ENCODE measurements around the gene OR10V1. TPM values are rescaled to one million over a fixed set of nuclear protein-coding genes. Genes with fewer than 3 reads are reported as not detected.

Gene OR10V1
- total and polyA plus RNA-seq, 2 experiments from 2014 or later, result not detected

GRCh38 chr11:59761993-59762392, 48.3 kb upstream of the OR10V1 start:
- Histone ChIP-seq H3K4me3 (no peak overlapping the region), H4K20me1 (replicated peaks; ENCODE audit: insufficient read depth) (peaks cover 37% of the 10 kb centered on the region), H3K27me3 (ENCODE audit: insufficient read depth) (no peaks in the 10 kb centered on the region), H3K4me2 (no peak overlapping the region), H3K79me2 (replicated peaks; ENCODE audit: insufficient read depth) (peaks cover 99% of the 10 kb centered on the region), H3K9me2 (ENCODE audit: insufficient read depth) (no peaks in the 10 kb centered on the region), H3F3A (replicated peaks; ENCODE audit: low read depth) (no peaks in the 10 kb centered on the region), H3K4me1 (ENCODE audit: insufficient read depth) (peaks cover 7% of the 10 kb centered on the region), H3K27ac (ENCODE audit: low read depth) (no peak overlapping the region), H3K36me3 (ENCODE audit: insufficient read depth) (no peaks in the 10 kb centered on the region), H2AFZ (no peak overlapping the region)
- Mint-ChIP-seq H3K27me3 (ENCODE audit: insufficient read depth, low read depth, poor library complexity) (peaks cover 7% of the 10 kb centered on the region), H3K36me3 (ENCODE audit: low read depth) (peaks cover 11% of the 10 kb centered on the region), H3K4me3 (no peak overlapping the region), H3K9me3 (no peaks in the 10 kb centered on the region), H3K4me1 (peaks cover 31% of the 10 kb centered on the region), H3K27ac (no peak overlapping the region)
- no peak for DNase-seq (ENCODE audit: low spot score)
- TF ChIP-seq EZH2 (IDR thresholded peaks at IDR 0.05; ENCODE audit: low read depth, unreplicated experiment), result no peak
- no peak for TF ChIP-seq CTCF (conservative IDR thresholded peaks at IDR 0.05; ENCODE audit: low read depth in 2 of 2)
- no peak for TF ChIP-seq EZH2phosphoT487 (IDR thresholded peaks at IDR 0.05; ENCODE audit: unreplicated experiment)
- TF ChIP-seq REST (IDR thresholded peaks at IDR 0.05; ENCODE audit: unreplicated experiment), result no peak
- TF ChIP-seq ZNF331 (CRISPR knock-in tag; IDR thresholded peaks at IDR 0.05; ENCODE audit: low read depth), result no peak
- TF ChIP-seq CREB1 (CRISPR knock-in tag; IDR thresholded peaks at IDR 0.05; ENCODE audit: low read depth), result no peak
- no peak for TF ChIP-seq ZNF114 (CRISPR knock-in tag; IDR thresholded peaks at IDR 0.05)
- TF ChIP-seq STAT1 (IDR thresholded peaks at IDR 0.05; ENCODE audit: unreplicated experiment), result no peak
- ATAC-seq, result no peak

GRCh38 chr11:59760771-59761170, 47.1 kb upstream of the OR10V1 start:
- Histone ChIP-seq H3K4me1 (ENCODE audit: insufficient read depth) (peaks cover 16% of the 10 kb centered on the region), H3F3A (replicated peaks; ENCODE audit: low read depth) (peaks cover 4% of the 10 kb centered on the region; the same call in 1 of the 2 replicates), H2AFZ (no peak overlapping the region), H3K36me3 (ENCODE audit: insufficient read depth) (no peaks in the 10 kb centered on the region), H3K4me2 (no peak overlapping the region), H3K79me2 (replicated peaks; ENCODE audit: insufficient read depth) (peaks cover 99% of the 10 kb centered on the region), H3K4me3 (no peak overlapping the region), H3K27ac (ENCODE audit: low read depth) (no peak overlapping the region), H4K20me1 (replicated peaks; ENCODE audit: insufficient read depth) (peaks cover 42% of the 10 kb centered on the region), H3K9me2 (ENCODE audit: insufficient read depth) (no peaks in the 10 kb centered on the region), H3K27me3 (ENCODE audit: insufficient read depth) (no peaks in the 10 kb centered on the region)
- Mint-ChIP-seq H3K27me3 (ENCODE audit: insufficient read depth, low read depth, poor library complexity) (peaks cover 10% of the 10 kb centered on the region), H3K36me3 (ENCODE audit: low read depth) (peaks cover 11% of the 10 kb centered on the region), H3K9me3 (no peaks in the 10 kb centered on the region), H3K4me1 (peaks cover 36% of the 10 kb centered on the region), H3K4me3 (no peak overlapping the region), H3K27ac (no peak overlapping the region)
- DNase-seq (ENCODE audit: low spot score), result no peak
- no peak for ATAC-seq
- TF ChIP-seq ZNF114 (CRISPR knock-in tag; IDR thresholded peaks at IDR 0.05) (no peak), ZNF462 (CRISPR knock-in tag; IDR thresholded peaks at IDR 0.05) (no peak)
